ENCODE measurements around the gene PPP2R2B. TPM values are rescaled to one million over a fixed set of nuclear protein-coding genes. Genes with fewer than 3 reads are reported as not detected.

The PPP2R2B gene
- total RNA-seq, 2 donors from 2014 or later: 0.35 to 0.93 TPM

DNA sequence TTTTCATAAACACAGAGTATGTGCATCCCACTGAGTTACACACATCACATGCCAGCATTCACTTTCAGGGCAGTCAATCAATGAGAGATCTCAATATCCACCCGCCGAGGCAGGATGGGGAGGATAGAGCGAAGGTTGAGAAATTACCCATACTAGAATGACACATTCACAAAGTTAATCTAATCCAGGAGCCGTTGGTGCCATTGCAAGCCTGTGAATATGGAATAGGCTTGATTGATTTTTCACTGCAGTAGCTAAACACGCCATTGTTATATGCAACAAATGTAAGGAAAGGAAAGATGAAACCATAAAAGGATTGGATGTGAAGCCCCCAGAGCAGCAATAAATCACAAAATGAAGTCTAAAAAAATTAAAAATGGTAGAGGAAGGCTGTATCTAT is 194.7 kb downstream of the PPP2R2B start:
- Histone ChIP-seq H3K36me3 (no peaks in the 10 kb centered on the region), H3K27me3 (no peaks in the 10 kb centered on the region), H3K27ac (no peak overlapping the region), H3K9me3 (no peaks in the 10 kb centered on the region), H3K9ac (ENCODE audit: low read depth in 2 of 2, low read length in 2 of 2) (no peak overlapping the region), H3K4me1 (no peaks in the 10 kb centered on the region), H3K4me3 (no peak overlapping the region)
- intact Hi-C loops (cut with DNase I): no loop called here
- no peak for DNase-seq
- TF ChIP-seq, protein P1, sequence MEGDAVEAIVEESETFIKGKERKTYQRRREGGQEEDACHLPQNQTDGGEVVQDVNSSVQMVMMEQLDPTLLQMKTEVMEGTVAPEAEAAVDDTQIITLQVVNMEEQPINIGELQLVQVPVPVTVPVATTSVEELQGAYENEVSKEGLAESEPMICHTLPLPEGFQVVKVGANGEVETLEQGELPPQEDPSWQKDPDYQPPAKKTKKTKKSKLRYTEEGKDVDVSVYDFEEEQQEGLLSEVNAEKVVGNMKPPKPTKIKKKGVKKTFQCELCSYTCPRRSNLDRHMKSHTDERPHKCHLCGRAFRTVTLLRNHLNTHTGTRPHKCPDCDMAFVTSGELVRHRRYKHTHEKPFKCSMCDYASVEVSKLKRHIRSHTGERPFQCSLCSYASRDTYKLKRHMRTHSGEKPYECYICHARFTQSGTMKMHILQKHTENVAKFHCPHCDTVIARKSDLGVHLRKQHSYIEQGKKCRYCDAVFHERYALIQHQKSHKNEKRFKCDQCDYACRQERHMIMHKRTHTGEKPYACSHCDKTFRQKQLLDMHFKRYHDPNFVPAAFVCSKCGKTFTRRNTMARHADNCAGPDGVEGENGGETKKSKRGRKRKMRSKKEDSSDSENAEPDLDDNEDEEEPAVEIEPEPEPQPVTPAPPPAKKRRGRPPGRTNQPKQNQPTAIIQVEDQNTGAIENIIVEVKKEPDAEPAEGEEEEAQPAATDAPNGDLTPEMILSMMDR (IDR thresholded peaks at IDR 0.05): no peak

DNA sequence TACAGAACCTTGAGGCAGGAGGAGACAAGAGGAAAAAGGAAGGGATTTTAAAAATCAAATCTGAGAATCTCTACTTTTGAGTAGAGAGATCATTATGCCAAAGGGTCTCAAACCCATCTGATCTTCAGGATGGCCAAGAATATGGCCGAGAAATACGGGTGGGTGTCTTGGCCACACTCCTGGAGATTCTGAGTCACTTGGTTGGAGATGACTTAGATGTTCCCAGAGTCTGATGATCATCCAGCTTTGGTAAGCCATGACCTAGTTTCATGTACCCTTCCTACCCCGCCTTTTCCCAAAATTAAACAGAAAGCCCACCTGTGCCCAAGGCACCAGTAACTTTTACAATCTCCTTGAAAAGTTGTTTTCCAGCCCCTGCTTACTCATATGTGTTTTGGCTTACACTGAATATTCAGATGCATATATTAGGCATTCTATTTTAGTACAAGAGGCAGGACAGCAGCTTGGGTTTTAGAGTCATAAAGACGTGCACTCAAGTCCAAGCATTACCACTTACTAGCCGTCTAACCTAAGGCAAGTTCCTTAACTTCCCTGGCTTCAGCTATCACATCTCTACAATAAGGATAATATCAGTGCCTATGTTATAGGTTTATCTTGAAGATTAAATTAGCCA is 195.5 kb downstream of the PPP2R2B start:
- intact Hi-C loops (cut with DNase I): no loop called here
- H3K4me3 ChIP-seq: no peak overlapping the region
- no peaks in the 10 kb centered on the region for H3K9me3 ChIP-seq
- TF ChIP-seq, protein P1 (IDR thresholded peaks at IDR 0.05): no peak
- H3K27me3 ChIP-seq: no peaks in the 10 kb centered on the region
- H3K36me3 ChIP-seq: no peaks in the 10 kb centered on the region
- DNase-seq: no peak
- H3K4me1 ChIP-seq: no peaks in the 10 kb centered on the region
- no peak overlapping the region for H3K27ac ChIP-seq
- no peak overlapping the region for H3K9ac ChIP-seq (ENCODE audit: low read depth in 2 of 2, low read length in 2 of 2)

DNA sequence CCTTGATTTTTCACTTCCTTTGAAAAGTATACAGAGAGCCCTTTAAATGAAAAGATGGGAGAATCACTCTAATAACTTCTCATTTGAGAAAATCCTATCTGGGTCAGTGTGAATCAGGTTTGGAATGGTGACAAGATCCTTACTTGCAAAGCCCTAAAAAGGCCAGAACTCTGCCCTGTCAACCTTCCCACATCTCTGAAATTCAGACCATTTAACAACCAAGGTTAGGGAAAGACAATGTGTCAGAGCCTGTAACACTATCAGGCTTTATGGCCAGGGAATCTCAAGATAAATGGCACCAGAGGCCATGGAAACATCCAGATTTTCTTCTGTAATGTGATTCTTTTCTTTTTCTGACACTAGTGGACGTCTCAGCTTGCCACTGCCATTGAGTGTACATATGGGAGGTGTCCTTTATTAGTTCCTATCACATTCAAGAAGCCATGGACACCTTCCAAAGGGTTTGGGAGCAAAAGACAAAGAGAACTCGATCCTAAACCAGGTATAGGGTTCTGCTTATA is 196.9 kb downstream of the PPP2R2B start:
- no peak overlapping the region for H3K27ac ChIP-seq
- H3K9ac ChIP-seq (ENCODE audit: low read depth in 2 of 2, low read length in 2 of 2): no peak overlapping the region
- no peaks in the 10 kb centered on the region for H3K36me3 ChIP-seq
- DNase-seq: no peak
- H3K9me3 ChIP-seq: no peaks in the 10 kb centered on the region
- no peaks in the 10 kb centered on the region for H3K27me3 ChIP-seq
- TF ChIP-seq, protein P1 (IDR thresholded peaks at IDR 0.05): no peak
- no peaks in the 10 kb centered on the region for H3K4me1 ChIP-seq
- no peak overlapping the region for H3K4me3 ChIP-seq
- intact Hi-C loops (cut with DNase I): no loop called here

DNA sequence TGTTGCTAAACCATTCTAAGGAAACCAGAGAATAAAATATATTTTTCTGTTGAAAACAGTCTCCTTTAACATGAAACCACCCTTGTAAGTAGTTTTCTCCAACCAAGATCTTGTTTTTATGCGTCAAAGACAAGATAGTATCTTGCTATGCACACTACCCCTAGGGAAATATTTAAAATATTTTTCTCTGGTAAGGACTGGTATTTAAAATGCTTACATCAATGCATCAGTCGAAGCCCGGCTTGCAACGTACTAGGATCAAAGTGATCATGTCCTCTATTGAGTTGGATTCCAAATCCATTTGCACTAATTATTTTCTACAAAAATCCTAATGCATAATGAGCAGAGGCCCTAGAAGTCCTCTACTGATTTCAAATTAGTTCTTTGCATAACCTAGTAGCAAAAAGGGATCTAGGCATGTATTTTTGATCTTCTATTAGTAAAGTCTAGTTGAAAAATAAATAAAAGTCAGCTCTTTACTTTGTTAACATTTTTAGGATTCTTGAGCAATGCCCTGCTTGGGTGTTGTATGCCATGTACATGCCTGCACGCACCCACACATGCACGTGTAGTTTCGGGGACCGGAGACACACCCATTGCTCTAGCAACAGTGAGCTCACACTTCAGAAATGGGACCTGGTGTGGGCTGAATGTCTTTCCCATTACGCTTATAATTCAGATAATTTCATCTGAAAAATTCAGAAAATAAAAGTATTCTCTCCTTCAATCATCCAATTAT is 197.5 kb downstream of the PPP2R2B start:
- intact Hi-C loops (cut with DNase I): no loop called here
- TF ChIP-seq, protein P1 (IDR thresholded peaks at IDR 0.05): no peak

DNA sequence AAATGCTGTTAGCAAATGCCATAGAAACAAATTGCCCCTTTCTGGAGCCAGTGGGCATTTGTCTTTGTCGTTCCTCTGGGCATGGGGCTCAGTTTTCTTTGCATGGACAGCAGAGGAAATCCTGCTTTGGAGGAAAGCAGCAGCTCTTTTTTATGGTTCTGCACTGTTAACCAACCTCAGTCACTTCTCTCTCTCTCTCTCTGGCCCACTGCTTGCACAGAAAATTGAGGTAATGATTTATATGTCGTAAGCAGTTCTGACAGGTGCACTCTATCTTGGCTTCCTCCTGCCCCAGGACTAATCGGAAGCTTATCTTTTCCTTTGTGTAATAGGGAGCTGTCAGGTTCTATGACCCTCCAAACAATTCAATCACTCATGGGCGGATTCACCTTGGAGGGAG is 202.9 kb downstream of the PPP2R2B start:
- DNase-seq: no peak
- Histone ChIP-seq H3K27ac (no peak overlapping the region), H3K9me3 (no peaks in the 10 kb centered on the region), H3K9ac (ENCODE audit: low read depth in 2 of 2, low read length in 2 of 2) (no peak overlapping the region), H3K4me1 (no peaks in the 10 kb centered on the region), H3K27me3 (no peaks in the 10 kb centered on the region), H3K36me3 (no peaks in the 10 kb centered on the region), H3K4me3 (no peak overlapping the region)
- intact Hi-C loops (cut with DNase I): no loop called here
- TF ChIP-seq, protein P1 (IDR thresholded peaks at IDR 0.05): no peak

More for the DNA sequence above, 197.5 kb downstream of the PPP2R2B start:
- H3K27ac ChIP-seq: no peak overlapping the region
- H3K27me3 ChIP-seq: no peaks in the 10 kb centered on the region
- no peak overlapping the region for H3K4me3 ChIP-seq
- H3K4me1 ChIP-seq: no peaks in the 10 kb centered on the region
- no peak overlapping the region for H3K9ac ChIP-seq (ENCODE audit: low read depth in 2 of 2, low read length in 2 of 2)
- no peaks in the 10 kb centered on the region for H3K9me3 ChIP-seq
- DNase-seq: no peak
- H3K36me3 ChIP-seq: no peaks in the 10 kb centered on the region

All from colonic mucosa (tissue), 4 donors.